ENCODE measurements around the gene PRKCE. TPM values are rescaled to one million over a fixed set of nuclear protein-coding genes. Genes with fewer than 3 reads are reported as not detected.

PRKCE gene
- total RNA-seq, 1 experiment from 2014 or later = 1.3 TPM

DNA sequence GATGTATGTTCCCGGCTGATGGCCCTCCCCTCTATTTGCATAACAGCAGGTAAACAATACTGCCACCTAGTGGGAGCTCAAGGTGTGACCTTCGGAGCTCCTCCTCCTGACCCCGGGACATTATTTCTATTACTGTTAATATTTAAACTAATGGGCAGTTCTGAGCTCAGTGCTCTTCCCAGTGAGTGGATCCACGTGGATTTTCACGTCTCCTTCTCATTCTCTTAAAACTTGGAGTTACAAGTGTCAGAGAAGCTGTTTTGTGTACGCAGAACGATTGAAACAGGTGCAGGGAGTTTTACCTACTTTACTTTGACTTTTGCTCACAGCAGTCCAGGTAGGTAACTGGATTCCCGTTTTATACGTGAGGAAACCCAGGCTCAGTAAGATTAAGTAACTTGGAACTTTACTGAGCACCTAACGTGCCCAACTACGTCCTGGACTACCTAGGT, 127.3 kb downstream of the PRKCE start:
- no peak overlapping the region for H3T11ph ChIP-seq (ENCODE audit: low read length)
- Mint-ChIP-seq H3K27me3 (ENCODE audit: low read depth) (no peaks in the 10 kb centered on the region; the same call in 1 of the 2 replicates), H3K4me1 (peaks cover 3 to 13% of the 10 kb centered on the region in 2 experiments; a peak in 2 of 4 replicates), H3K4me3 (no peak overlapping the region), H3K27ac (no peak overlapping the region), H3K36me3 (ENCODE audit: insufficient read depth in 1 of 3, low read depth in 3 of 3) (no peaks in the 10 kb centered on the region; a peak in 1 of 7 replicates), H3K9me3 (no peaks in the 10 kb centered on the region)
- H4K8ac ChIP-seq (replicated peaks; ENCODE audit: insufficient read length, low read depth, low read length) = no peak overlapping the region
- no peak overlapping the region for H2BK15ac ChIP-seq (ENCODE audit: low read depth, low read length)
- no peak overlapping the region for H3K18ac ChIP-seq (ENCODE audit: insufficient read length, low read depth, low read length)
- no peak overlapping the region for H3K4me2 ChIP-seq (ENCODE audit: insufficient read depth, insufficient read length, low read length)
- H4K20me1 ChIP-seq (ENCODE audit: control insufficient read depth, insufficient read depth, insufficient read length) = peaks cover 2% of the 10 kb centered on the region
- TF ChIP-seq, protein P1, sequence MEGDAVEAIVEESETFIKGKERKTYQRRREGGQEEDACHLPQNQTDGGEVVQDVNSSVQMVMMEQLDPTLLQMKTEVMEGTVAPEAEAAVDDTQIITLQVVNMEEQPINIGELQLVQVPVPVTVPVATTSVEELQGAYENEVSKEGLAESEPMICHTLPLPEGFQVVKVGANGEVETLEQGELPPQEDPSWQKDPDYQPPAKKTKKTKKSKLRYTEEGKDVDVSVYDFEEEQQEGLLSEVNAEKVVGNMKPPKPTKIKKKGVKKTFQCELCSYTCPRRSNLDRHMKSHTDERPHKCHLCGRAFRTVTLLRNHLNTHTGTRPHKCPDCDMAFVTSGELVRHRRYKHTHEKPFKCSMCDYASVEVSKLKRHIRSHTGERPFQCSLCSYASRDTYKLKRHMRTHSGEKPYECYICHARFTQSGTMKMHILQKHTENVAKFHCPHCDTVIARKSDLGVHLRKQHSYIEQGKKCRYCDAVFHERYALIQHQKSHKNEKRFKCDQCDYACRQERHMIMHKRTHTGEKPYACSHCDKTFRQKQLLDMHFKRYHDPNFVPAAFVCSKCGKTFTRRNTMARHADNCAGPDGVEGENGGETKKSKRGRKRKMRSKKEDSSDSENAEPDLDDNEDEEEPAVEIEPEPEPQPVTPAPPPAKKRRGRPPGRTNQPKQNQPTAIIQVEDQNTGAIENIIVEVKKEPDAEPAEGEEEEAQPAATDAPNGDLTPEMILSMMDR (conservative IDR thresholded peaks at IDR 0.05) = peak; percentile 82
- H3K9ac ChIP-seq (ENCODE audit: extremely low read depth, insufficient read length, low read length) = no peak overlapping the region
- H3K79me2 ChIP-seq (ENCODE audit: insufficient read depth, low read length) = no peaks in the 10 kb centered on the region
- H4K91ac ChIP-seq (ENCODE audit: insufficient read length, low read depth, low read length) = no peak overlapping the region
- H3K23me2 ChIP-seq (ENCODE audit: insufficient read length, low read depth, low read length, poor library complexity, severe bottlenecking) = no peaks in the 10 kb centered on the region
- no peak overlapping the region for H2BK120ac ChIP-seq (ENCODE audit: low read depth, low read length, poor library complexity, severe bottlenecking)
- H2AK5ac ChIP-seq (ENCODE audit: insufficient read length, low read length) = no peak overlapping the region
- DNase-seq = peak; percentile 64
- no peaks in the 10 kb centered on the region for H3K9me3 ChIP-seq (ENCODE audit: control insufficient read depth, low read depth, low read length)
- H2AFZ ChIP-seq (ENCODE audit: low read length) = no peak overlapping the region
- H2BK20ac ChIP-seq (ENCODE audit: low read depth, low read length, poor library complexity, severe bottlenecking) = no peak overlapping the region
- no peak overlapping the region for H3K14ac ChIP-seq (ENCODE audit: insufficient read depth, low read length)
- no peak overlapping the region for H3K4ac ChIP-seq (ENCODE audit: low read depth, low read length)
- no peak overlapping the region for H2BK12ac ChIP-seq (ENCODE audit: insufficient read length, low read depth, low read length)
- H3K27ac ChIP-seq (ENCODE audit: insufficient read length, low read depth, low read length) = no peak overlapping the region
- no peaks in the 10 kb centered on the region for H3K4me1 ChIP-seq (ENCODE audit: insufficient read depth, low read length)
- H3K56ac ChIP-seq (ENCODE audit: insufficient read length, low read depth, low read length) = no peak overlapping the region
- no peak overlapping the region for H4K5ac ChIP-seq (ENCODE audit: insufficient read length, low read depth, low read length)
- WGBS (ENCODE audit: extremely low coverage, insufficient read length, low lambda C conversion rate) = no CpG with 5 or more reads among the region's 11 CpGs
- H3K79me1 ChIP-seq (ENCODE audit: insufficient read depth, low read depth, low read length, poor library complexity, severe bottlenecking) = no peaks in the 10 kb centered on the region
- H3K23ac ChIP-seq (ENCODE audit: insufficient read length, low read depth, low read length) = no peak overlapping the region
- no peak overlapping the region for H2BK5ac ChIP-seq (ENCODE audit: insufficient read length, low read length)
- no peaks in the 10 kb centered on the region for H3K27me3 ChIP-seq (ENCODE audit: insufficient read depth, low read length)
